ENCODE results near the gene TOLLIP. TPM values are rescaled to one million over a fixed set of nuclear protein-coding genes. Genes with fewer than 3 reads are reported as not detected.
A peak's percentile ranks its signal among the peaks of the same experiment; 100 is the strongest.

TOLLIP gene
- total RNA-seq, 1 donor from 2014 or later = 42.9 TPM

DNA sequence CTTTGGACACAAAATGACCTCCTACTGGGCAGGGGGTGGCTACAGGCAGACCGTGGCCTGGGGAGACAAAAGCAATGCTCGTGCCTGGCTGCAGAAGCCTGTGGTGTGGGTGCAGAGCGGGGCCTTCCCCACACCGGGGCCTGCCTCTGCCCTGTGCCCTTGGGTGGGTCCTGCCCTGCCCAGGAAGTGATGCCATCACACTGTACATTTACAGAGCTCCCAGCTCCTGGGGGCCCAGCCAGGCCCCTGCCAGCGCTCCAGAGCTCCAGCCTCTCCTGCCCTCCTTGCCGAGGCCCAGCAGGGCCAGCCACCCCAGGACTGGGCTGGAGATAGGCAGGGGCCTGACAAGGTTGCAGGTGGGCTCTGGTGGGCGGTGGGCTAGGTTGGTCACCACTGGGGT, 46.4 kb downstream of the TOLLIP start:
- no peak overlapping the region for H3K27ac Mint-ChIP-seq
- H3K9me3 Mint-ChIP-seq = peaks cover 5% of the 10 kb centered on the region
- intact Hi-C loops (cut with micrococcal nuclease) = loop anchor here (2.0 to 5.0 kb wide), 2 partner anchors 74 to 126 kb away; partner anchors contain the start of gene BRSK2
- peak overlapping the region; percentile 42 for H3K4me3 Mint-ChIP-seq
- peaks cover 3% of the 10 kb centered on the region for H3K36me3 Mint-ChIP-seq (ENCODE audit: low read depth)
- no peak for DNase-seq (ENCODE audit: low spot score)
- peaks cover 4% of the 10 kb centered on the region for H3K4me1 Mint-ChIP-seq (ENCODE audit: low read depth)
- H3K27me3 Mint-ChIP-seq (ENCODE audit: insufficient read depth) = no peaks in the 10 kb centered on the region

DNA sequence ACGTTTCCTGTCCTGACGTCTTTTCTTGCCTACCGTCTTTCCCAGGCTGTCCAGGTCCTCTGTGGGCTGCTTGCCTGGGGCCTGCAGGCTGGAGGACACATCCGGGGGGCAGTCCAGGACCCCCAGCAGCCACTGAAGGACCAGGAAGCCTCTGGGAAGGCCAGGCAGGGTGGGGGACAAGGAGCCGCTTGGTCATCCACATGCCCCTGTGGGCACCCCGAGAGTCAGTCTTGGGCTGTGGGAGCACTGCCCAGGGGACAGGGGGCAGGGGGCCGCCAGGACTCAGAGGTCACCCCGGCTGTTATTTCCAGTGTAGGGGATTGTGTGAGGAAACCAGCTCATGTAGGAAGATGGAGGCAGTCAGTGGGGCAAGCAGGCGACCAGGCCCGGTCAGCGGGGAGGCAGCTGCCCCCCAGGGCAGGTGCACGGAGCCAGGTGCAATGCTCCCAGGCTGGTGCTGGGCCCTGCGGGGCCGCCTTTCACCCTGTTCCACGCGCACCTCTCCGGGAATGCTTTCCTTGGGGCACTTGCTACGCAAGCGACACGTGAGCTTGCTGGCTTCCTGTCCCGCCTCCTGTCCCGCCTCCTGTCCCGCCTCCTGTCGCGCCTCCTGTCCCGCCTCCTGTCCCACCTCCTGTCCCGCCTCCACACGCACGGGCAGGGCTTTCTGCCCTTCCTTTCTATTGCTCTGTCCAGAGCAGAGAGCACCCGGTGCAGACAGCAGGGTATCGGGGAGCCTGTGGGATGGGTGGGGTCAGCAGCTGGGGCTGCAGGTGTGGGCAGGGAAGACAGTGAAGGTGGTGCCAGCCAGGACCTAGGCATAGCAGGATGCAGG, 47.0 kb downstream of the TOLLIP start:
- Mint-ChIP-seq H3K4me3 (peak overlapping the region; percentile 42), H3K27ac (peak overlapping the region; percentile 63), H3K36me3 (ENCODE audit: low read depth) (peaks cover 3% of the 10 kb centered on the region), H3K9me3 (peaks cover 5% of the 10 kb centered on the region), H3K4me1 (ENCODE audit: low read depth) (peaks cover 4% of the 10 kb centered on the region), H3K27me3 (ENCODE audit: insufficient read depth) (no peaks in the 10 kb centered on the region)
- peak; percentile 70 for DNase-seq (ENCODE audit: low spot score)
- intact Hi-C loops (cut with micrococcal nuclease) = loop anchor here (1.0 to 5.0 kb wide), 3 partner anchors 47 to 126 kb away; partner anchors contain the start of genes BRSK2 and TOLLIP

DNA sequence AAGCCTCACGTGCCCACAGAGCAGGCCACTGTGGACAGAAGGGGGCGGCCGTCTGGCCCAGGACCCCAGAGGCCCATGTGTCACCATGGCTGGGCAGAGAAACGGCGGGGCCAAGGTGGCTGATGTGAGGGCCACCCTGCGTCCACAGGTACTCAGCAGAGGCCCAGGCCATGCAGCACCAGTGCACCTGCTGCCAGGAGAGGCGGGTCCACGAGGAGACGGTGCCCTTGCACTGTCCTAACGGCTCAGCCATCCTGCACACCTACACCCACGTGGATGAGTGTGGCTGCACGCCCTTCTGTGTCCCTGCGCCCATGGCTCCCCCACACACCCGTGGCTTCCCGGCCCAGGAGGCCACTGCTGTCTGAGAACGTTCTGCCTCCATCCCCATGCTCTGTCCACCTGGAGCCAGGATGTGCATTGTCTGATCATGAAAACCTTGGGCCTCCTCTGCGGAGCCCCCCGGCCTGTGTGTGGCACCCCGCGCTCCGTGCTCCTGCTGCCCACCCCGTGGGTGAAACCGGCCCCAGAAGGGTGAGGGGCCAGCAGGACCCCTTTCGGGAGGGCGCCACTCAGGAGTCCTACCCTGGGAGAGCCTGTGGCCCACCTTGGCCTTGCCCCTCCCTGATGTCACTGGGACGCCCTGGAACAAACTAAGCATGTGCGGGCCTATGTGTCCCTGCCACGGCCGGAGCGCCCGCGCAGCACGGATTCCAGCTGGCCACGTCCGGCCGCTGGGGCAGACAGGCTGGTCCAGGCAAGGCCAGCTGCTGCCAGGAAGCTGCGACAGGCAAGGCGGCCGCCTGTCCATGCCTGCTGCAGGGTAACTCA, 48.0 kb downstream of the TOLLIP start:
- H3K4me3 Mint-ChIP-seq = no peak overlapping the region
- peaks cover 3% of the 10 kb centered on the region for H3K36me3 Mint-ChIP-seq (ENCODE audit: low read depth)
- no peak overlapping the region for H3K27ac Mint-ChIP-seq
- DNase-seq (ENCODE audit: low spot score) = no peak
- H3K27me3 Mint-ChIP-seq (ENCODE audit: insufficient read depth) = no peaks in the 10 kb centered on the region
- intact Hi-C loops (cut with micrococcal nuclease) = loop anchor here (1.0 to 5.0 kb wide), 3 partner anchors 48 to 127 kb away; partner anchors contain the start of genes BRSK2 and TOLLIP
- peaks cover 5% of the 10 kb centered on the region for H3K9me3 Mint-ChIP-seq
- peaks cover 4% of the 10 kb centered on the region for H3K4me1 Mint-ChIP-seq (ENCODE audit: low read depth)

DNA sequence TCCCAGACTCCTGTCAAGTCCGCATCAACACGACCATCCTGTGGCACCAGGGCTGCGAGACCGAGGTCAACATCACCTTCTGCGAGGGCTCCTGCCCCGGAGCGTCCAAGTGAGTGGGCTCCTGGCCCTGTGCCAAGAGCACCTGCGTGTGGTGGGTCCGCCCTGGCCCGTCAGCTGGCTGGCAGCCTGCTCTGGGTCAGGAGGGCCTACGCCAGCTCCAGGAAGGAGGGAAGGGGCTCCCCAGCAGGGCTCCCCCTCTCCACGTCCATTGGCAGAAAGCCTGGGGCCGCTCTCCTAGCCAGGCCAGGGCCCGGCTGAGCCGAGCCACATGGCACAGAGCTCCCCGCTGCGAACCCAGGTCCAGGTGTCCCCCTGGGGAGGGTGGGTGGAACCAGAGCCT, 48.8 kb downstream of the TOLLIP start:
- Mint-ChIP-seq H3K27me3 (ENCODE audit: insufficient read depth) (no peaks in the 10 kb centered on the region), H3K4me3 (no peak overlapping the region), H3K4me1 (ENCODE audit: low read depth) (peaks cover 4% of the 10 kb centered on the region), H3K27ac (no peak overlapping the region), H3K36me3 (ENCODE audit: low read depth) (peaks cover 3% of the 10 kb centered on the region), H3K9me3 (peaks cover 5% of the 10 kb centered on the region)
- intact Hi-C loops (cut with micrococcal nuclease) = loop anchor here (5.0 kb wide), 1 partner anchor 77 kb away; no protein-coding TSS in a partner anchor
- no peak for DNase-seq (ENCODE audit: low spot score)

DNA sequence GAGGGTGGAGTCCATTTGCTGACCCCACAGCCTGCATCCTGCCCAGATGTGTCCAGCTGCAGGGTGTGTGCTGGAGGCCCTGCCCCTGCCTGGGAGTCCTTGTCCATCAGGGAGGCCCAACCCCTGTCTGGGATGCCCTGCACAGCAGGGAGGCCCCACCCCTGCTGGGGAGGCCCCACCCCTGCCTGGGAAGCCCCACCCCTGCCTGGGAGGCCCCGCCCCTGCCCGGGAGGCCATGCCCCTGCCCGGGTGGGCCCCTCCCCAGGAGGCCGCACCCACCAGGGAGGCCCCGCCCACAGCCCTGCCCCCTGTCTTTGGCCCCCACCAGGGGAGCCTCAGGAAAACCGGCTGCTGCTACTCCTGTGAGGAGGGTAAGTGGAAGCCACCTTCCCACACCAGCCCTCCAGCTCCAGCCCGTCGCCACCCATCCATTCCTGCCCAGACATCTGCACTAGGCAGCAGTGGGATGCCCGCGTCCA, 49.4 kb downstream of the TOLLIP start:
- Mint-ChIP-seq H3K36me3 (ENCODE audit: low read depth) (peaks cover 3% of the 10 kb centered on the region), H3K4me3 (no peak overlapping the region), H3K9me3 (peaks cover 2% of the 10 kb centered on the region), H3K4me1 (ENCODE audit: low read depth) (peaks cover 4% of the 10 kb centered on the region), H3K27ac (no peak overlapping the region), H3K27me3 (ENCODE audit: insufficient read depth) (no peaks in the 10 kb centered on the region)
- peak; percentile 19 for DNase-seq (ENCODE audit: low spot score)
- intact Hi-C loops (cut with micrococcal nuclease) = loop anchor here (5.0 kb wide), 1 partner anchor 77 kb away; no protein-coding TSS in a partner anchor

DNA sequence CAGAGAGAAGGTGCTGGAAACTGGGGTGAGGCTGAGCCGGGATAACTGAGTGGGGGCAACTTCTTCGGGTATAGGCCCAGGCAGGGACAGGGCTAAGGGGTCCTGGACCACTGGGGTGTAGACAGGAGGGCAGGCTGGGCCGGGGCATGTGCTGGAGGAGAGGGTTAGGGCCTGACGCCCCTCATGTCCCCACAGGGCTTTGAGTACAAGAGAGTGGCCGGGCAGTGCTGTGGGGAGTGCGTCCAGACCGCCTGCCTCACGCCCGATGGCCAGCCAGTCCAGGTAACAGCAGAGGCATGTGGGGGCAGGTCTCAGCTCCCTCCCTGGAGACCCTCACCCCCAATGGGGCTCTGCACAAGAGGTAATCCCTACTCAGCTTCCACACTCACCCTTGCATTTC, 49.9 kb downstream of the TOLLIP start:
- H3K27me3 Mint-ChIP-seq (ENCODE audit: insufficient read depth) = no peaks in the 10 kb centered on the region
- no peak overlapping the region for H3K27ac Mint-ChIP-seq
- no peak overlapping the region for H3K4me3 Mint-ChIP-seq
- peaks cover 3% of the 10 kb centered on the region for H3K4me1 Mint-ChIP-seq (ENCODE audit: low read depth)
- peaks cover 1% of the 10 kb centered on the region for H3K36me3 Mint-ChIP-seq (ENCODE audit: low read depth)
- intact Hi-C loops (cut with micrococcal nuclease) = no loop called here
- no peak for DNase-seq (ENCODE audit: low spot score)
- H3K9me3 Mint-ChIP-seq = no peaks in the 10 kb centered on the region

DNA sequence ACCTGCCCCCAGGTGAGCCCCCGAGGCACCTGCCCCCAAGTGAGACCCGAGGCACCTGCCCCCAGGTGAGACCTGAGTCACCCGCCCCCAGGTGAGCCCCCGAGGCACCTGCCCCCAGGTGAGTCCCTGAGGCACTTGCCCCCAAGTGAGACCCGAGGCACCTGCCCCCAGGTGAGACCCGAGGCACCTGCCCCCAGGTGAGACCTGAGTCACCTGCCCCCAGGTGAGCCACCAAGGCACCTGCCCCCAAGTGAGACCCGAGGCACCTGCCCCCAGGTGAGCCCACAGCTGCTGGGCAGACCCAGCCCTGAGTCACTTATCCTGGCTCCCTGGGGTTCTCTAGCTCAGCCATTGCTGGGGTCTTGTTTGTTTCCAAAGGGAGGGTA, 50.4 kb downstream of the TOLLIP start:
- Mint-ChIP-seq H3K36me3 (ENCODE audit: low read depth) (no peaks in the 10 kb centered on the region), H3K27me3 (ENCODE audit: insufficient read depth) (no peaks in the 10 kb centered on the region), H3K4me3 (no peak overlapping the region), H3K27ac (no peak overlapping the region), H3K9me3 (no peaks in the 10 kb centered on the region), H3K4me1 (ENCODE audit: low read depth) (no peaks in the 10 kb centered on the region)
- intact Hi-C loops (cut with micrococcal nuclease) = no loop called here
- no peak for DNase-seq (ENCODE audit: low spot score)

DNA sequence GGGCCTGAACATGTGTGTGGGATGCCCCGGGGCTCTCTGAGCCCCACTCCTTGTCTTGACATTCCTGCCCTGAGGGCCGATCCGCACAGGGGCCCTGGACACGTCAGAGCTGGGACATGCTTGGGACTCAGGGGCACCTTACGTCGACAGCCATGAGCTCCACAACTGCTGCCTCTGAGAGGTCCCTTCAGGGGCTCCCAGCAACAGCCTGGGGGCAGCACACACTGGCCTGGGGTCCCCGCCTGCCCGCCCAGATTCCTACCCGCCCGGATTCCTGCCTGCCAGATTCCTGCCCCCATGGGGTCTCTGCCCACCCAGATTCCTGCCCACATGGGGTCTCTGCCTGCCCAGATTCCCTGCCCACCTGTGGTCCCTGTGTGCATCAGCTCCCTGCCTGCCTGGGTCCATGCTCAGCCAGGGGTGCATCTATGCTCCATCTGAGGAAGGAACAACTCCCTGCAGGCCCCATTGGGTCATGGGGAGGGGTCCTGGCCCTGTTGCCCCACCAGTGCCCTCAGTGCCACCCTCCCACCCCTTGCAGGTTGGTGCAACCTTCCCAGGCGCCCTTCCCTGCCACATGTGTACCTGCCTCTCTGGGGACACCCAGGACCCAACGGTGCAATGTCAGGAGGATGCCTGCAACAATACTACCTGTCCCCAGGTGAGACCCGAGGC, 50.9 kb downstream of the TOLLIP start:
- Mint-ChIP-seq H3K36me3 (ENCODE audit: low read depth) (no peaks in the 10 kb centered on the region), H3K9me3 (peaks cover 2% of the 10 kb centered on the region), H3K4me3 (no peak overlapping the region), H3K27me3 (ENCODE audit: insufficient read depth) (no peaks in the 10 kb centered on the region), H3K4me1 (ENCODE audit: low read depth) (no peaks in the 10 kb centered on the region), H3K27ac (no peak overlapping the region)
- DNase-seq (ENCODE audit: low spot score) = no peak
- intact Hi-C loops (cut with micrococcal nuclease) = no loop called here

DNA sequence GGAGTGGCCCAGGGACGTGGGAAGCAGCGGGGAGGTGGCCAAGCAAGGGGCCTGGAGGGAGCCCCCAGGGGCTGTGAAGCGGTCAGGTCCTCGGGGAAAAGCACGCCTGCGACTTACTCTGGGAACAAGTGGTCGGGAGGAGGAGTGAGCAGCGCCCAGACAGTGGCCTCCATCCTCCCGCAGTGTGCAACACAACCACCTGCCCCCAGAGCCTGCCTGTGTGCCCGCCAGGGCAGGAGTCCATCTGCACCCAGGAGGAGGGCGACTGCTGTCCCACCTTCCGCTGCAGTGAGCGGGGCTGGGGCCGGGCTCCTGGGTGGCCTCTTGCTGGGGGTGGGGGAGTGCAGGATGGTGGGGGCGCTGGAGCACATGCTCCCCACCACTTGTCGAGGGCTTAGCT, 51.5 kb downstream of the TOLLIP start:
- no peaks in the 10 kb centered on the region for H3K27me3 Mint-ChIP-seq (ENCODE audit: insufficient read depth)
- no peak overlapping the region for H3K4me3 Mint-ChIP-seq
- no peak for DNase-seq (ENCODE audit: low spot score)
- no peaks in the 10 kb centered on the region for H3K36me3 Mint-ChIP-seq (ENCODE audit: low read depth)
- H3K9me3 Mint-ChIP-seq = peaks cover 3% of the 10 kb centered on the region
- intact Hi-C loops (cut with micrococcal nuclease) = no loop called here
- H3K27ac Mint-ChIP-seq = no peak overlapping the region
- H3K4me1 Mint-ChIP-seq (ENCODE audit: low read depth) = no peaks in the 10 kb centered on the region

DNA sequence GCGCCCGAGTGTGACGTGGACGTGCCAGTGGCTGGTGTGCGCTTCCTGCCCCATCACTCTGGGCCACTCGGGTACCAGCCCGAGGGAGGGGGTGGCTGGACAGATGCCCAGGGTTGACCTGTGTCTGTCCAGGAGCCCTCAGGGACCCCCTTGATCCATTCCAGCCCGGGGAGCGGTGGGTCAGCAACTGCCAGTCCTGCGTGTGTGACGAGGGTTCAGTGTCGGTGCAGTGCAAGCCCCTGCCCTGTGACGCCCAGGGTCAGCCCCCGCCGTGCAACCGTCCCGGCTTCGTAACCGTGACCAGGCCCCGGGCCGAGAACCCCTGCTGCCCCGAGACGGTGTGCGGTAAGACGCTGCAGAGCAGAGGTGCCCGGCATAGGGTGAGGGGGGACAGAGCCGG, 52.1 kb downstream of the TOLLIP start:
- no peaks in the 10 kb centered on the region for H3K36me3 Mint-ChIP-seq (ENCODE audit: low read depth)
- DNase-seq (ENCODE audit: low spot score) = no peak
- H3K9me3 Mint-ChIP-seq = peaks cover 3% of the 10 kb centered on the region
- no peaks in the 10 kb centered on the region for H3K27me3 Mint-ChIP-seq (ENCODE audit: insufficient read depth)
- intact Hi-C loops (cut with micrococcal nuclease) = no loop called here
- H3K27ac Mint-ChIP-seq = no peak overlapping the region
- H3K4me3 Mint-ChIP-seq = no peak overlapping the region
- no peaks in the 10 kb centered on the region for H3K4me1 Mint-ChIP-seq (ENCODE audit: low read depth)

DNA sequence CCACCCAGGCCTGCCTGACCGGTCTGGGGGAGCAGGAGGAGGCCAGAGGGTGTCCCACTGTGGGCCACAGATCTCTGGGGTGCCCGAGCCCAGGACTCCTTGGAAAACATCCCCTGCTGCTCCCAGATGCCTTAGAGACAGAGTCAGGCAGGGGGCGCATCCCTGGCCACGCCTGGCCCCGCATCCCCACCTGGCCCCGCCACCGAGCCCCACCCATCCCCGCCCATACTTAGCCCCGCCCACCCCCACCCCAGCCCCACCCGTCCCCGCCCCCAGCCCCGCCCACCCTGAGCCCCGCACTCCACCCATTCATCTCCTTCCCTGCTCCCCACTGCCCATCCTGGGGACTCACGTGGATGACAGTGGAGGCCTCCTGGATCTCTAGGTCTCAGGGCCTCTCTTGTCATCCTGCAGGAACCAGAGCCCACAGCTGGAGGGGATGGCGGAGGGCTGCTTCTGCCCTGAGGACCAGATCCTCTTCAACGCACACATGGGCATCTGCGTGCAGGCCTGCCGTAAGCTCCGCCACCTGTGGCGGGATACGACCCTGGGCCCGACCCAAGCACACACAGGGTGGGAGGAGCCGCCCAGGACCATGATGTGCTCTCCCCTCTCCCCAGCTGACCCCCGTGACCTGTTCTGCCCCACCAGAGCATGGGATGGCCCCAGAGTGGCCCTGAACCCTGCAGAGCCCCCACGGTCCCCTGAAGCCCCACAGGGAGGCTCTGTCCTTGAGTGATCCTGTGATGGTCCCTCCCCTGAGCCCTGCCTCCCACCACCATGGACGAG, 53.0 kb downstream of the TOLLIP start:
- Mint-ChIP-seq H3K27me3 (ENCODE audit: insufficient read depth) (no peaks in the 10 kb centered on the region), H3K4me3 (no peak overlapping the region), H3K36me3 (ENCODE audit: low read depth) (no peaks in the 10 kb centered on the region), H3K9me3 (peaks cover 3% of the 10 kb centered on the region), H3K27ac (no peak overlapping the region), H3K4me1 (ENCODE audit: low read depth) (no peaks in the 10 kb centered on the region)
- intact Hi-C loops (cut with micrococcal nuclease) = no loop called here
- no peak for DNase-seq (ENCODE audit: low spot score)

DNA sequence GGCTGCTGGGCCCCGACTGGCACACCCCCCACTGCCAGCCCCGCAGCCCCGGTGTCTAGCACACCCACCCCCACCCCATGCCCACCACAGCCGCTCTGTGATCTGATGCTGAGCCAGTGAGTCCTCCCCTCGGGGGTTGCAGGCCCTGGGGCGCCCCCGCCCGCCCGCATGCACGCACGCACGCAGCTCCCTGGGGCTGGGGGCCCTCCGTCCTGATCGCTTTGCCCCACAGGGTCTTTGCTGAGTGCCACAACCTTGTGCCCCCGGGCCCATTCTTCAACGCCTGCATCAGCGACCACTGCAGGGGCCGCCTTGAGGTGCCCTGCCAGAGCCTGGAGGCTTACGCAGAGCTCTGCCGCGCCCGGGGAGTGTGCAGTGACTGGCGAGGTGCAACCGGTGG, 54.3 kb downstream of the TOLLIP start:
- Mint-ChIP-seq H3K4me1 (ENCODE audit: low read depth) (no peaks in the 10 kb centered on the region), H3K9me3 (peaks cover 10% of the 10 kb centered on the region), H3K27me3 (ENCODE audit: insufficient read depth) (no peaks in the 10 kb centered on the region), H3K4me3 (no peak overlapping the region), H3K36me3 (ENCODE audit: low read depth) (no peaks in the 10 kb centered on the region), H3K27ac (no peak overlapping the region)
- no peak for DNase-seq (ENCODE audit: low spot score)
- intact Hi-C loops (cut with micrococcal nuclease) = no loop called here
